GM12875 (cell line): ENCODE data around the gene RNF214.

Experiments used
- H3K4me3 ChIP-seq: one replicate; pipeline ENCODE4 v1.5.1; 2011; ENCODE audit warnings: low read depth, low read length, control low read depth
- TF ChIP-seq, protein P1 (sequence below): IDR thresholded peaks from 2 replicates; pipeline ENCODE4 v1.5.1; 2011; ENCODE audit warnings: low read depth, mild to moderate bottlenecking, control low read depth, inconsistent platforms, low read length, moderate library complexity, borderline replicate concordance; ENCODE audit not compliant: insufficient read depth

The RNF214 gene

DNA sequence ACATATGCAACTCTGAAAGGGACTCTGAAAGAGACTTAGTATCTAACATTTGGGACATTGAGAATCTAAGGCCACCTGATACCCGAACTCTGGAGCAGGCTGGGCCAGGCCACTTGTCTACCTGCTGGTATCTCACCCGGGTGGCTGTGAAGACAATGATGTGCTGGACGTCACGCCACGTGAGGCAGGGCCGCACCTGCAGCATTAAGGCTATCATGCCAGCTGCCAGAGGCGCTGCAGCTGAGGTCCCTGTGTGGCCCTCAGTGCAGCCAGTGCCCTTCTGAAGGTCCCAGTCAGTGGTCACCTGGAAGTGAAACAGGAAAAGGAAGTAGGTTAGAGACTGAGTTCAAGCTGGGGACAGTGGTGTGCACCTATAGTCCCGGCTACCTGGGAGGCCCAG lies 13.0 kb upstream of the RNF214 start:
- TF ChIP-seq, protein P1, sequence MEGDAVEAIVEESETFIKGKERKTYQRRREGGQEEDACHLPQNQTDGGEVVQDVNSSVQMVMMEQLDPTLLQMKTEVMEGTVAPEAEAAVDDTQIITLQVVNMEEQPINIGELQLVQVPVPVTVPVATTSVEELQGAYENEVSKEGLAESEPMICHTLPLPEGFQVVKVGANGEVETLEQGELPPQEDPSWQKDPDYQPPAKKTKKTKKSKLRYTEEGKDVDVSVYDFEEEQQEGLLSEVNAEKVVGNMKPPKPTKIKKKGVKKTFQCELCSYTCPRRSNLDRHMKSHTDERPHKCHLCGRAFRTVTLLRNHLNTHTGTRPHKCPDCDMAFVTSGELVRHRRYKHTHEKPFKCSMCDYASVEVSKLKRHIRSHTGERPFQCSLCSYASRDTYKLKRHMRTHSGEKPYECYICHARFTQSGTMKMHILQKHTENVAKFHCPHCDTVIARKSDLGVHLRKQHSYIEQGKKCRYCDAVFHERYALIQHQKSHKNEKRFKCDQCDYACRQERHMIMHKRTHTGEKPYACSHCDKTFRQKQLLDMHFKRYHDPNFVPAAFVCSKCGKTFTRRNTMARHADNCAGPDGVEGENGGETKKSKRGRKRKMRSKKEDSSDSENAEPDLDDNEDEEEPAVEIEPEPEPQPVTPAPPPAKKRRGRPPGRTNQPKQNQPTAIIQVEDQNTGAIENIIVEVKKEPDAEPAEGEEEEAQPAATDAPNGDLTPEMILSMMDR = no peak
- H3K4me3 ChIP-seq = no peak overlapping the region

DNA sequence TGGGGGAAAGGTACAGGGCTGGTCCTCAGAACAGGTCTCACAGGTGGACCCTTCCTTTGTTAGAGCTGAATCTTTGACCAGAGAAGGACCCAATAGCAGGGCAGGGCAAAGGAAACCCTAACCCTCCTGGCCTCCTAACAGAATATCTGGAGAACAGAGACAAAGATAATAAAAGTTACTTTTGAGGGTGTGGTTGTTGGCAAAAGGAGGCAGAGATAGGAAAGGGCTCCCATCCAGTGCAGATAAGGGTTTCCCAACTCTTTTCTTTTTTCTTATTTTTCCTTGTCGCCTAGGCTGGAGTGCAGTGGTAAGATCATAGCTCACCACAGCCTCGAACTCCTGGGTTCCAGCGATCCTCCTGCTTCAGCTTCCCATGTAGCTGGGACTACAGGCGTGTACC lies 12.5 kb upstream of the RNF214 start:
- no peak overlapping the region for H3K4me3 ChIP-seq
- TF ChIP-seq, protein P1 = no peak

DNA sequence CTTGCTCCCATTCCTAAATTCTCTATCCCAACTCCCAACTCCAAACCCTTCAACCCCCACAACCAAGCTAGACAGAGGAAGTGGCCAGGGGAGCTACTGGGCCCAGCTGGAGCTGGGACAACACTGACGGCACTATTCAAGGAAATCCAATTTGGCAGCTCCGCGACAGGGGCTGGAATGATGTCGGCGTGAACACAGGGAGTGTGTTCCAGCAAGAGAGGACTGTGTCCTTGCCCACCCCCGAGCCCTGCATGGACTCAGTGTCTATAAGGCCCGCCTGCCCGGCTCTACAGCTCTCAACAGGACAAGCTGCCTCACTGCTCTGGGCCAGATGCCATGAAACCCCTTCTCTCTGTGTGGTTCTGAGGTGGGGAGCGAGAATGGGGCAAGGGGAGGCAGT lies 11.9 kb upstream of the RNF214 start:
- TF ChIP-seq, protein P1 = no peak
- no peak overlapping the region for H3K4me3 ChIP-seq

DNA sequence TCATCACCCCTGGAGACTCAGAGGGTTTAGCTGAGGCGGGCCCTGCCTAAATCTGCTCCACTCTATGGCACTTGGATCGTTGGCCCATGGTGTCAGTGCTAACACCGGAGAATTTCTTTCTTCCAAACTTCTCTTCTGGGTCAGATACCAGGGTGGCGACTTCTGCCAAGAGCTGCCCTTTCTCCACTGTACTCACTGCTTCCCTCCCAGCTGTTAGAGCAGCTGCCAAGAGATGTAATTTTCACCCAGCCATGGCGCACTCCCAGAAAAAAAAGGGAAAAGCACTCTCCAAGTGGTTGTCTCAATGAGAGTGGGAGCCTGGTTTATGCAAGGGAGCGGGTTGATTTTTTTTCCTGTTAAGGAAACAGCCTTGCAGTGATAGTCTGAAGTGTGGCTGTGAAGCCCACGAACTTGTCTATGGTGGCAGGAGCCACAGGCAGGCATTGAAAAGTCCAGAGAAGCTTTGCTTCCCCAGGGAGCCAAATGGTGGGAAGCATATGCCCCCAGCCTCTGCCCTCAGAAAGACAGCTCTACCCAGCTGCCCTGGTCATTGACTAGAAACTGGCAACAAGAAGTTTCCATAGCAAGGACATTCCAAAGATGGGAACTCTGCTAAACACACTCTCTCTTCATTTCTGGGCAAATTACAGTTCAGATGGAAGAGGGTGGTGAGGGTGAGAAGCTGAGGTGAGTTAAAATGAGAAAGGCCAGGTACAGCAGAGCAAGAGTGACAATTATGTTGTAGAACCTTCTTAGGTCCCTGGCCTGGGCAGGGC lies 11.3 kb upstream of the RNF214 start:
- H3K4me3 ChIP-seq = no peak overlapping the region
- TF ChIP-seq, protein P1 = no peak

DNA sequence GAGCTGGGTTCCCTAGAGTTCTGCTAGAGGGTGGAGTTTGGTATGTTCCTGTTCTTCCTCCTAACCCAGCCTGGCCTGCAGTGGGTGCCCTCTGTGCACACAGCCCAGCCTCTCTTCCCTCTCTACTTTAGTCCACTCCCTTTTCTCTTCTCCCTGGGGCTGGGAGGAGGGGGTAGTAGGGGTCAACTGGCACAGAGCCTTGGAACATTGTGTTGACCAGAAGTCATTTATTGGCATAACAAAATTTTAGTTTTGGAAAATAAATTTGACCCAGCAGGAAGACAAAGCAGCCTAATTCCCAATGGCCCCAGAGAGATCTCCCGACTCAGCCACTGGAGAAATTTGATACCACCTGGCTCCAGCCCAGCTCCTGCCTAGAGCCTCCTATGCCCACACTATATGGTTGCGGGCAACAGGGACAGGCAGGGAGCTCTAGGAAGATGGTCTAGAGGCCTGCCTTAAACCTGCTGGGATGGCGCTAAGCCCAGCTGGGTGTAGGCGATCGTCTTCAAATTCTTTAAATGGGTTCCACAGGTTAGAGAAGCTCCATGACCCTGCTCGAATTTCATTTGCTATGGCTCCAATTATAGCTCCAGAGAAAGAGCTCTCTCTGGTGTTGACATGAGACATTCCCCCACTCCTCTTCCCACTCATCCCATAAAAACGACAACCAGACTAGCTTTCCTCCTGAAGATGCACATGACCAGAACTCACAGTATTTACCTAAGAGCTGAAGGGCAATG lies 10.5 kb upstream of the RNF214 start:
- TF ChIP-seq, protein P1 = no peak
- H3K4me3 ChIP-seq = no peak overlapping the region

DNA sequence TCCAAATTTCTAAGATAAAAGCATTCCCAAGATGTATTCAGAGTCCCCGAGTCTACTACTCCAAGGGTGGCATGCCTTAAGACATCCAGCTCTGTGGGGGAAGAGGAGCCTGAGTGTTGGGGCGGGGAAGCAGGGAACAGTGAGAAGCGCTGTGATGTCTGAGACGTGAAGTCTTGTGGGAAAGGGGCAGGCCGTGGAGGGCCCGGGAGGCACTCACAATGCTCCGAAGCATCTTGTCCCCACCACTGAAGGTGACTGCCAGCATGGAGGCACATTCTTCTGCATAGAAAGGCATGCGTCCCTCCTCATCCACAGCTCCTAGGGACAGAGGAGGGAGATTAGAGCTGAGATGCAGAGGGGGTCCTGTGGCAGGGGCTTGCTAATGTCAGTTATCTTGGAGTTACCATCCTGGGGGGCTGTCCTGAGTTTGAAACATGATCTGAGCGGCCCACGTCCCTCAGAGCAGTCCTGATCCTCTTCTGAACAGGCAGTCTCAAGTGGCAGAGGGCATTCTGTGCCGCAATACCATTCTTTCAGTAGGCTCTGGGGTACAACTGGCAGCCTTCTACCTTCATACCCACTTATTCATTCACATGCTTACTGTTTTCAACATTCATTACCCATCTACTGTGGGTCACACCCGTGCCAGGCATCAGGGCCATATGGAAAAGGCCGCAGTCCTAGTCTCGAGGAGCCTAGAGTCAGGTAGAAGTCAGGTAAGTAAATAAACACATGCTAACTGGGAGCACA lies 9.3 kb upstream of the RNF214 start:
- H3K4me3 ChIP-seq = no peak overlapping the region
- TF ChIP-seq, protein P1 = no peak
